Body of pancreas (tissue), 4 donors: ENCODE results near the gene SLC35D1.

Source experiments
- POLR2A ChIP-seq, 3 donors: fragments of 450-650 bp; IDR thresholded peaks; one replicate each; pipeline ENCODE4 v1.6.1; 2016; ENCODE audit warnings: antibody characterized with exemption in 3 of 3, mild to moderate bottlenecking in 2 of 3
- TF ChIP-seq, protein P1 (sequence below), 7 experiments: fragments of 450-650 bp in 4 of 7; fragments of 200-600 bp in 3 of 7; sonication (generic) in 3 of 7; IDR thresholded peaks; one replicate each; pipeline ENCODE4 v1.5.1; 2016 to 2019; ENCODE audit warnings: antibody characterized with exemption in 7 of 7

DNA sequence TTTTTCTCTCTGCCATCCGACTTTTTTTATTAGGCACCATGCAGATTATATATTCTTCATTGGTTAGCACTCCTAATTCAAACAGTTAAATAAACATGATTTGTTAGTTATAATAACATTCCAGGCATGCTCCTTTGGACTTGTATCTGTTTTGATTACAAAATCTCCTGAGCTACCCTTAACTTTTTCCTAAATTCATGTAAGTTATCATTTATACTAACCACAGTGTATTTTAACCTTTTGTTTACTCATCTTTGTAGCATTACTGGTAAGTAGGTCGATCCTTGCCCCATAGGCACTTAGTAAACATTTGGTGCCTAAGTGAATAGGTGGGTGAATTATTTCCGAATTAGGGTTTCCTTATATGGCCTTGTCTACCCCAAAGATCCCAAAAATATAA lies 85.4 kb downstream of the SLC35D1 start:
- TF ChIP-seq POLR2A (IDR thresholded peaks at IDR 0.05) = no peak
- TF ChIP-seq, protein P1, sequence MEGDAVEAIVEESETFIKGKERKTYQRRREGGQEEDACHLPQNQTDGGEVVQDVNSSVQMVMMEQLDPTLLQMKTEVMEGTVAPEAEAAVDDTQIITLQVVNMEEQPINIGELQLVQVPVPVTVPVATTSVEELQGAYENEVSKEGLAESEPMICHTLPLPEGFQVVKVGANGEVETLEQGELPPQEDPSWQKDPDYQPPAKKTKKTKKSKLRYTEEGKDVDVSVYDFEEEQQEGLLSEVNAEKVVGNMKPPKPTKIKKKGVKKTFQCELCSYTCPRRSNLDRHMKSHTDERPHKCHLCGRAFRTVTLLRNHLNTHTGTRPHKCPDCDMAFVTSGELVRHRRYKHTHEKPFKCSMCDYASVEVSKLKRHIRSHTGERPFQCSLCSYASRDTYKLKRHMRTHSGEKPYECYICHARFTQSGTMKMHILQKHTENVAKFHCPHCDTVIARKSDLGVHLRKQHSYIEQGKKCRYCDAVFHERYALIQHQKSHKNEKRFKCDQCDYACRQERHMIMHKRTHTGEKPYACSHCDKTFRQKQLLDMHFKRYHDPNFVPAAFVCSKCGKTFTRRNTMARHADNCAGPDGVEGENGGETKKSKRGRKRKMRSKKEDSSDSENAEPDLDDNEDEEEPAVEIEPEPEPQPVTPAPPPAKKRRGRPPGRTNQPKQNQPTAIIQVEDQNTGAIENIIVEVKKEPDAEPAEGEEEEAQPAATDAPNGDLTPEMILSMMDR (IDR thresholded peaks at IDR 0.05) = no peak
